ENCODE measurements around the gene GPHN.

DNA sequence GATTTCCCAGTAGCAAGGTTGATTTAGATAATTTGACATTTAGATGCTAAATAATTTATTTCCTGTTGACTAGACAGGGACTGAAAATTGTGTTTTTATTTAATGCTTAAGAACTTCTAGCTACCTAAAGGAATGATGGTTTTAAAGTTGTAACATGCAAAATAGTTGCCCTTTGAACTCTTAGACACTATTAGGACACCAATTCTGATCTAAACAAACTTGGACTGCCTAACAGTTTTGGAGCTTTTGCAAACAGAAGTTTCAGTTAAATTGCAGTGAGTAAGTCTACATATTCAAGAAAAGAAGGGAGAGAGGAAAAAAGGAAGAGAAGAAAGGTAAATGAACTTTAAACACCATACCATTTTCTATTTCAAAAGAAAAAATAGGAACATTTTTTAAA, 492.0 kb downstream of the GPHN start:
- TF ChIP-seq POLR2A (IDR thresholded peaks at IDR 0.05) (no peak), CTCF (IDR thresholded peaks at IDR 0.05) (no peak), POLR2AphosphoS5 (IDR thresholded peaks at IDR 0.05) (no peak), EP300 (IDR thresholded peaks at IDR 0.05) (no peak)

Measured in upper lobe of left lung (tissue), 4 donors.